ENCODE measurements around the gene SERF2. TPM values are rescaled to one million over a fixed set of nuclear protein-coding genes. Genes with fewer than 3 reads are reported as not detected.
"Not testable (repeated sequence)": the region's sequence is repeated elsewhere in the genome, so short reads cannot be mapped to it uniquely, and the experiment has no call there.

Gene SERF2
- 515 TPM for total RNA-seq

- ATAC-seq (peak; percentile 92), DNase-seq (ENCODE audit: low spot score) (peak; percentile 100)
Observed at GRCh38 chr15:43791993-43792760, at the start of gene SERF2. Gene SERF2 (plus strand): TSS chr15:43792320. CDS start chr15:43792377, 57 bp downstream.

- ATAC-seq: peak; percentile 96
Observed at GRCh38 chr15:43746245-43746902, 45.7 kb upstream of the SERF2 start, which contains the start of gene PDIA3. Gene PDIA3 (plus strand): TSS chr15:43746438. CDS start chr15:43746540, 102 bp downstream.

GRCh38 chr15:43746903-43747309 is 45.2 kb upstream of the SERF2 start:
- peak; percentile 39 for ATAC-seq
- not testable (repeated sequence) for DNase-seq (ENCODE audit: low spot score)

More at GRCh38 chr15:43746245-43746902, 45.7 kb upstream of the SERF2 start, which contains the start of gene PDIA3:
- DNase-seq (ENCODE audit: low spot score): peak; percentile 97

- no peak for ATAC-seq
- no peak for DNase-seq (ENCODE audit: low spot score)
Observed at GRCh38 chr15:43748376-43748775, 43.7 kb upstream of the SERF2 start.

- DNase-seq (ENCODE audit: low spot score) (no peak), ATAC-seq (peak; percentile 21)
Observed at GRCh38 chr15:43749690-43750345, 42.3 kb upstream of the SERF2 start.

GRCh38 chr15:43751885-43752284 is 40.2 kb upstream of the SERF2 start:
- ATAC-seq: no peak

GRCh38 chr15:43762824-43763223 is 29.3 kb upstream of the SERF2 start:
- ATAC-seq: no peak
- no peak for DNase-seq (ENCODE audit: low spot score)

More at GRCh38 chr15:43751885-43752284, 40.2 kb upstream of the SERF2 start:
- DNase-seq (ENCODE audit: low spot score): no peak

DNA sequence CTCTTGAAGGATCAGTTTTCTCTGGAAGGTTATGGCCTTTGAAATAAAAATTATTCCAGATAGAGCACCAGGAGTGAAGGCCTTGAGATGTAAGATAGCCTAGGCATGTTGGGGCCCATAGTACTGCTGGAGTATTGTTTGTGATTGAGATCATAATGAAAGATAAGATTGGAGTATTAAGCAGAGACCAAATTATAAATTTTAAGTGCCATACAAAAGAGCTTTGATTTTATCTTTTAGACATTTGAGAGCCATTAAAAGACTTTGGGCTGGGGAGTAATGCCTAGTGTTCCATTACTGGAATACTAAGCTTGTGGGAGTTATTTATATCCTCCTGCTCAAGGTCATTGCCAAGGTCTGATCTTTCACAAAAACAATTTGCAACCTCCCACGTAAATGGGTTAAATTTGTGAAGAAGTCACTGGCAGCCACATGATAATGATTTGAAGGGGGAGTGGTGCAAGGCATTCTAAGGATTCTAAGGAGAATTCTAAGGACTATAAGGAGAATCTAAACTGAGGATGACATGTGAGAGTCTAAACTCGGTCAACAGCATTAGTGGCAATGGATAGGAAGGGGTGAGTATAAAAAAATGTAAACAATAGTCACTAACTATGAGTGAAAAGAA is 28.2 kb upstream of the SERF2 start:
- DNase-seq (ENCODE audit: low spot score) (no peak), ATAC-seq (no peak)

GRCh38 chr15:43769584-43770228 is 22.4 kb upstream of the SERF2 start:
- ATAC-seq: peak; percentile 75

DNA sequence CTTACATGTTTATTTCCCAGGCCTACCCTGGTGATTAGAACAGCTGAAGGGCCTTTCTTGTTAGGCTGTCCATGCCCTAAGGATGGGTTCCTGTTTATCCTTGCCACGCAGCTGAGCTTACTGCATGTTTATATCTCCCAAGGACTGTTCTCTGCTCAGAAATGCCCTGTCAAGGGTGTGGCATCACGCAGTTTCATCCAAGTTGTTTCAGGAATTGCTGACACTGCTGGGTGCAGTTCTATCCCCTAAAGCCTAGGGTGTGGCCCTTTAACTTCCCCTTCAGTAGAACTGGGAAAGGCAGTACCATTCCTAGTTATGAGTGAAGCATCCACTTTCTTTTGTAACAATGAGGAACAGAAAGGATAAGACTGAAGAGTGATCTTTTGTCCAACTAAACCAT is 20.3 kb upstream of the SERF2 start:
- DNase-seq (ENCODE audit: low spot score) (no peak), ATAC-seq (no peak)

More at GRCh38 chr15:43769584-43770228, 22.4 kb upstream of the SERF2 start:
- DNase-seq (ENCODE audit: low spot score): no peak

- ATAC-seq: no peak
Observed at GRCh38 chr15:43772624-43773023, 19.5 kb upstream of the SERF2 start.

GRCh38 chr15:43774062-43774461 is 18.1 kb upstream of the SERF2 start:
- no peak for ATAC-seq
- no peak for DNase-seq (ENCODE audit: low spot score)

More at GRCh38 chr15:43772624-43773023, 19.5 kb upstream of the SERF2 start:
- no peak for DNase-seq (ENCODE audit: low spot score)

GRCh38 chr15:43775411-43775965 is 16.6 kb upstream of the SERF2 start:
- ATAC-seq (peak; percentile 58), DNase-seq (ENCODE audit: low spot score) (peak; percentile 78)

DNA sequence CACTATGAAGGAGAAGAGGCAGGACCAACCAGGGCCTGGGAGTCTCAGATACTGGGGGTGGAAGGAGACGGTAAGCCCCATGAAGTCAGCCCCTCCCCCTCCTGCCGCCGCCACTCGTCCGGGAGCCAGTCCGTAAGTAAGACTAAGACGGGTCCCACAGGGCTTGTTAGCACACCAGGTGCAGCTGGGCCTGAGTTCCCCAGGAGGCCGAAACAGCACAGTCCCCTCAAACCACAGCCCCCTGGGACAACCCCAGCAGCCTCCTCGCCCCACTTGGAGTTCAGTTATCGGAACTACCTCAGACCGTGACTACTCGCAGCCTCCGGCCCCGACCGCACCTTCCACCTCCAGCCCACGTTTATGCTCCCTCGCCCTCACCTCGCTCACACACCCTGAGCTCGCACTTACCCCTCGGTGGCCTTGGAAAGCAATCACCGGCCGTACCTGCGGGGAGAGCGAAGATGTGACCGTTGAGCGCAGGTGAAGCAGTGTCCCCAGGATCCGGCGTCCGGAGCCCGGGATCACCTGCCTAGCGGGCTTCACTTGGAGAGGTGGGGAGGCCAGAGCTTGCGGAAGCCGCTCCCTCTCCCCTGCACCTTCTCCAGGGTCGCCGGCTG is 15.9 kb upstream of the SERF2 start:
- no peak for DNase-seq (ENCODE audit: low spot score)
- peak; percentile 19 for ATAC-seq

DNA sequence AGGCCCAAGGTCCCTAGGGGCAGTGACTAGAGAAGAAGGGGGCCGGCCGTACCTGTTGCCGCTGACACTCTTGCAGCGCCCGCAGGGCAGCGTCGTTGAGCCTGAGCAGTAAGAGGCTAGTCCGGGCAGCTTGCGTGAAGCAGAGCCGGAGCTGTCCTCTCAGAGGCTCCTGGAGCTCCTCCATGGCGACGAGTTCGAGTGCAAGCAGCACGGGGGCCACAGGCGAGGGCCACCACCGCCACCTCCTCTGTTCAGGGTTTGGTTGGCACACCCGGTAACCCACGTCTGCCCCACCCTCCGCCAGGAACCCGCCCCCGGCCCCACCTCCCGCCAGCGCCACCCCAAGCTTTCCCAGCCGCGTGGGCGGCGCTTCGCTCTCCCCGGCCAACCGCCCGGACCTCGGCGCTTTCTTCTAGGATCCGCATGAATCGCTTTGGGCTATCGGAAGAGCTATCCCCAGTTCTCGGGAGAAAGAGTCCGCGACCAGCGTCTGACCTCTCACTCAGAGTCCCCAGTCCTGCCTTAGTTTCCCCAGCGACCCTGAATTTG is 15.3 kb upstream of the SERF2 start, which contains the start of gene ELL3:
Gene ELL3, minus strand, starts transcription at position 249 of the 549 bp plus-strand sequence. Its CDS starts 65 bp downstream, at position 184.
- DNase-seq (ENCODE audit: low spot score): peak; percentile 86
- ATAC-seq: peak; percentile 85

DNA sequence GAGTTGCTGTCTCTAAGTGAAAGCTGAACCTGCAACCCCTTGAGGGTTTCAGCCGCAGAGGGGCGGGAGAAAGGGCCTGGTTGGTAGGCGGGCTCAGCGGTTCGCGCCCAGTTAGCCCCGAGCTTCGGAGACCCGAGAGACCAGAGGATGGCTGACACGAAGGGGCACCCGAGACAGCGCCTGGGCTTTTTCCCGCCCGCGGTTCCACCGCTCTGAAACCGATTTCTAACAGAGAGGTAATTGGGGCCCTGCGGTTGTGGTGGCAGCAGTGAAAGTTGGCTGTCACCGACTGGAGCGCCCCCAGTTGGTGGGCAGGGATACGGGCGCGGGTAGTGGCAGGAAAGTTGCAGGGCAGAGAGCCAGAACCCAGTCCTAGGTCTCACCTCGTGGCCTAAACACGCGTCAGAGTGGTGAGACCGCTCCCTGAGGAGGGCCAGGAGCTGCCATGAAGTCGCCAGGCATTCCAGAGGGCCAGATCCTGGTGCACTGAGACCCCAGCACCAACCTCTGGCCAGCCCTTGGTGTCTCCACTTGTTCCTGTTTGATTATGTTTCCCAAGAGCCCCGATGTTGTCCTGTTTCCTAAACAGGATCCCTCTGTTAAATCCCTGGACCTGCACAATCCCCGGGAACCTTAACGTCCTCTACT is 14.7 kb upstream of the SERF2 start:
- DNase-seq (ENCODE audit: low spot score) (peak; percentile 87), ATAC-seq (peak; percentile 72)

- ATAC-seq (no peak), DNase-seq (ENCODE audit: low spot score) (no peak)
Observed at GRCh38 chr15:43779016-43779415, 13.1 kb upstream of the SERF2 start.

- DNase-seq (ENCODE audit: low spot score): no peak
- ATAC-seq: no peak
Observed at GRCh38 chr15:43789409-43789808, 2.7 kb upstream of the SERF2 start.
